Gastroesophageal sphincter (tissue), 3 donors: Measurements from ENCODE around the gene MVB12B.

Source experiments
- POLR2A ChIP-seq, 2 donors: fragments of 450-650 bp; IDR thresholded peaks; one replicate each; pipeline ENCODE4 v1.6.1; 2017; ENCODE audit warnings: antibody characterized with exemption in 2 of 2, mild to moderate bottlenecking in 2 of 2, moderate library complexity in 1 of 2
- POLR2AphosphoS5 ChIP-seq: sonication (generic); formaldehyde crosslinking; IDR thresholded peaks from one replicate; pipeline ENCODE4 v1.6.1; 2017; ENCODE audit warnings: antibody characterized with exemption
- TF ChIP-seq, protein P1 (sequence below), 4 experiments: fragments of 200-600 bp in 2 of 4; fragments of 450-650 bp in 2 of 4; sonication (generic) in 1 of 4; IDR thresholded peaks; one replicate each; pipeline ENCODE4 v1.5.1; 2017 to 2019; ENCODE audit warnings: antibody characterized with exemption in 4 of 4, mild to moderate bottlenecking in 2 of 4, moderate library complexity in 2 of 4

DNA sequence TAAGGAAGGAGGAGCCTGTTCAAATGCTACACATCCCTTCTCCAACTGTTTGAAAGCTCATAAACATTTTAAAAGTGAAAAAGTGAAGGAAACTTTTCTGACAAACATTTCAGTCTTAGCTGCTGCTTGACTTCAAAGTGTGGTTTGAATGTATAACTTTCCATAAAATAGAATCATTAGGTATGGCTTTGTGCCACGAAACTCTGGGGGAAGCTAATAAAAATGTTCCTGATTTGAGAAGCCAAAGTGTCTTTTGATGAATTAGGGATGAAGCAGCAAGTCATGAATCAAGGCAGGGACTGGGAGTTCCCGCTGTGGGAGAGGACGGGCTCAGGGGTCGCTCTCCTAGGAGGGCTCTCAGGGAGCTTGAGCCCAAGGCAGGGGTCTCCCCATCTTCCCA, 15.3 kb downstream of the MVB12B start:
- TF ChIP-seq POLR2A (IDR thresholded peaks at IDR 0.05) = no peak
- no peak for TF ChIP-seq POLR2AphosphoS5
- TF ChIP-seq, protein P1, sequence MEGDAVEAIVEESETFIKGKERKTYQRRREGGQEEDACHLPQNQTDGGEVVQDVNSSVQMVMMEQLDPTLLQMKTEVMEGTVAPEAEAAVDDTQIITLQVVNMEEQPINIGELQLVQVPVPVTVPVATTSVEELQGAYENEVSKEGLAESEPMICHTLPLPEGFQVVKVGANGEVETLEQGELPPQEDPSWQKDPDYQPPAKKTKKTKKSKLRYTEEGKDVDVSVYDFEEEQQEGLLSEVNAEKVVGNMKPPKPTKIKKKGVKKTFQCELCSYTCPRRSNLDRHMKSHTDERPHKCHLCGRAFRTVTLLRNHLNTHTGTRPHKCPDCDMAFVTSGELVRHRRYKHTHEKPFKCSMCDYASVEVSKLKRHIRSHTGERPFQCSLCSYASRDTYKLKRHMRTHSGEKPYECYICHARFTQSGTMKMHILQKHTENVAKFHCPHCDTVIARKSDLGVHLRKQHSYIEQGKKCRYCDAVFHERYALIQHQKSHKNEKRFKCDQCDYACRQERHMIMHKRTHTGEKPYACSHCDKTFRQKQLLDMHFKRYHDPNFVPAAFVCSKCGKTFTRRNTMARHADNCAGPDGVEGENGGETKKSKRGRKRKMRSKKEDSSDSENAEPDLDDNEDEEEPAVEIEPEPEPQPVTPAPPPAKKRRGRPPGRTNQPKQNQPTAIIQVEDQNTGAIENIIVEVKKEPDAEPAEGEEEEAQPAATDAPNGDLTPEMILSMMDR (IDR thresholded peaks at IDR 0.05) = no peak
